HG02678 (cell line): ENCODE results near the gene EPB41.
"Not testable (repeated sequence)": the region's sequence is repeated elsewhere in the genome, so short reads cannot be mapped to it uniquely, and the experiment has no call there.

Experiments
- ATAC-seq: cut with Tn5 transposase; IDR thresholded peaks from one replicate; pipeline ENCODE4 v1.9.1; 2021; ENCODE audit warnings: mild to moderate bottlenecking, moderate library complexity; ENCODE audit not compliant: unreplicated experiment

EPB41 gene

DNA sequence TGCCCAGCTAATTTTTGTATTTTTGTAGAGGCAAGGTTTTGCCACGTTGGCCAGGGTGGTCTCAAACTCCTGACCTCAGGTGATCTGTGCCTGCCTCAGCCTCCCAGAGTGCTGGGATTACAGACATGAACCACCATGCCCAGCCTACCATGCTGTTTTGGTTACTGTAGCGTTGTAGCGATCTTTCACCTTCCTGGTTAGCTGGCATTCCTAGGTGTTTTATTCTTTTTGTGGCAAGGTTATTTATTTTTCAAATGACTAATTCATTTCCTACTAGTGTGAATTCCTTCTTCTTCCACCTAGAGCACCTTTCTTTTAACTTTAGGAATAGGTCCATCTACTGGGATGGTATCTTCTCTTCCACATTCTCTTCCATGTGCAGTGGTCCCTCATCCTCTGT lies 180.1 kb downstream of the EPB41 start:
- ATAC-seq = no peak

DNA sequence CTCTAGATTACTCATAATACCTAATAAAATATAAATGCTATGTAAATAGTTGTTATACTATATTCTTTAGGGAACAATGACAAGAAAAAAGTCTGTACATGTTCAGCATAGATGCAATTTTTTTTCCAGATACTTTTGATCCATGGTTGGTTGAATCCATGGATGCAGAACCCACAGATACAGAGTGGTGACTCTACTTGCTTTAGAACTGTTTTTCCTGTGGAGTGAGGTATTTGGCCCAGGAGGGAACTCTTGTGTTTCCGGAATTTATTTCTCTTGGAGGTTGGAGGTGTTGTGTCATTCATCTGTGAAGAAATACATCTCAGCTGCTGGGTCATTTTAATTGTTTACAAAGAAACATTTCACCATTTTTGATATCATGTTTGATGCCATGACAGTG lies 180.6 kb downstream of the EPB41 start:
- ATAC-seq = no peak

DNA sequence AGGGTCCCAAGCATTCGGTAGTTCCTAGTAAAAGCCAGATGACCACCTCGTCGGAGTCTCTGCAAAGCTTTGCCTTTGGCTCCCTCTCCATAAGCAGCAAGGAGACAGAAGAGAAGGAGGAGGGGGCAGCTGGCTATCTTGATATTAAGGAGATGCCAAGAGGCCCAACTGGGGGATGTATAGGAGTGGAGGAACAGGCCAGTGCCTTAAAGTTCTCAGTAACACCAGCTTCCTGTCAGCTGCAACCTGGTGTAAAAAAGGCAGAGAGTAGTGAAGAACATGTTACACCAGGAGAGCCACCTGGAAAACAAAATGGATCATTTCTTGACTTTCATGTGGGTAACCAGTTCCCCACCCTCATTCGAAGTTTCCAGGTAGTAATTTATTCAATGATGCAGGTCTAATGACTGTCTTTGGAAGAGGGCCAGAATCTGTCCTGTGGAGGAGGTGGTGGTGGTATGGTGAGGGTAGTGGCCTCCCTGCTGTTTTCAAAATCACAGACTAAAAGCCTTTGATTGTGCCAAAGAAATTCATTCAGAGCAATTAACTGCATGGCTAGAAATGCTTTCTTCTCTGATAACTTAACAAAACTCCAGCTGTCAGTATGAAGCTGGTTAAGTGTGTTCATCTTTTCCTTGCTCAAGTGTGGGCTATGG lies 182.0 kb downstream of the EPB41 start:
- no peak for ATAC-seq

DNA sequence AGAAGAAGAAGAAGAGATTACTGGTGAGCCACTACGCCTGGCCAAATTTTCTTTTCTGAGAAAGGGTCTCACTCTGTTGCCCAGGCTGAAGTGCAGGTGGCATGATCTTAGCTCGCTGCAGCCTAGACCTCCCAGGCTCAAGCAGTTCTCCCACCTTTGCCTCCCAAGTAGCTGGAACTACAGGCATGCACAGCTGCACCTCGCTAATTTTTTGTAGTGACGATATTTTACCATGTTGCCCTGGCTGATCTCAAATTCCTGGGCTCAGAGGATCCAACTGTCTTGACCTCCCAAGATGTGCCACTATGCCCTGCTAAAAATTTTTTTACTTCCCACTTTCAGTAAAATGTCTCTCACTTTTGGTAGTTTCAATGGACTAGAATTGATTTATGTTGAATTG lies 184.9 kb downstream of the EPB41 start:
- no peak for ATAC-seq

DNA sequence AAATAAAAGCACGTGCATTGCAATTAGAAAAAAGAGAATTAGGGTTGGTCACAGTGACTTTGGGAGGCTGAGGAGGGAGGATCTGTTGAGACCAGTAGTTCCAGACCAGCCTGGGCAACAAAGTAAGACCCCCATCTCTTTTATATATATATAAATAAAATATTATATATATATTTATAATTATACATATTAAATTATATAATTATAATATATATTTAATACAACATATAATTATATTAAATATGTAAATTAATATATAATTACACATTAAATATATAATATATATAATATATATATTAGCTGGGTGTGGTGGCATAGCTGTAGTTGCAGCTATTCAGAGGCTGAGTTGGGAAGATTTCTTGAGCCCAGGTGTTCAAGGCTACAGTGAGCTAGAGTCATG lies 186.1 kb downstream of the EPB41 start:
- ATAC-seq = no peak

DNA sequence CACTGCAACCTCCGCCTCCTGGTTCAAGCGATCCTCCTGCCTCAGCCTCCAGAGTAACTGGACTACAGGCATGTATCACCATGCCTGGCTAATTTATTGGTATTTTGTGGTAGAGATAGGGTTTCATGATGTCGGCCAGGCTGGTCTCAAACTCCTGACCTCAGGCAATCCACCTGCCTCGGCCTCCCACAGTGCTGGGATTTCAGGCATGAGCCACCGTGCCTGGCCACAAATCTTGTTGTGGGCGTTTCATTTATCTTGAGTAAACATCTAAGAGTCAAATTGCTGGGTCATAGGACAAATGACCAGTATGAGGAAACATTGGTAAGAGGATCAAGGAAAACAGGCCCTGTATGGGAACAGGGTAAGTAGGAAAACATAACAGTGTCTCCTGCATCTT lies 191.5 kb downstream of the EPB41 start:
- no peak for ATAC-seq

DNA sequence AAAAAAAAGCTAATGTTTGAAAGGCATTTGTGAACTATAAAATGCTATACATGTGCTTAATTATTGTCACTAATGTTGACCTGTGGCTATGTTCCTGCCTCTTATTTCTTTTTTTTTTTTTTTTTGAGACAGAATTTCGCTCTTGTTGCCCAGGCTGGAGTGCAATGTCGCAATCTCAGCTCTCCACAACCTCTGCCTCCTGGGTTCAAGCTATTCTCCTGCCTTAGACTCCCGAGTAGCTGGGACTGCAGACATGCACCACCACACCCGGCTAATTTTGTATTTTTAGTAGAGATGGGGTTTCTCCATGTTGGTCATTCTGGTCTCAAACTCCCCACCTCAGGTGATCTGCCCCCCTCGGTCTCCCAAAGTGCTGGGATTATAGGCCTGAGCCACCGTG lies 193.7 kb downstream of the EPB41 start:
- not testable (repeated sequence) for ATAC-seq

DNA sequence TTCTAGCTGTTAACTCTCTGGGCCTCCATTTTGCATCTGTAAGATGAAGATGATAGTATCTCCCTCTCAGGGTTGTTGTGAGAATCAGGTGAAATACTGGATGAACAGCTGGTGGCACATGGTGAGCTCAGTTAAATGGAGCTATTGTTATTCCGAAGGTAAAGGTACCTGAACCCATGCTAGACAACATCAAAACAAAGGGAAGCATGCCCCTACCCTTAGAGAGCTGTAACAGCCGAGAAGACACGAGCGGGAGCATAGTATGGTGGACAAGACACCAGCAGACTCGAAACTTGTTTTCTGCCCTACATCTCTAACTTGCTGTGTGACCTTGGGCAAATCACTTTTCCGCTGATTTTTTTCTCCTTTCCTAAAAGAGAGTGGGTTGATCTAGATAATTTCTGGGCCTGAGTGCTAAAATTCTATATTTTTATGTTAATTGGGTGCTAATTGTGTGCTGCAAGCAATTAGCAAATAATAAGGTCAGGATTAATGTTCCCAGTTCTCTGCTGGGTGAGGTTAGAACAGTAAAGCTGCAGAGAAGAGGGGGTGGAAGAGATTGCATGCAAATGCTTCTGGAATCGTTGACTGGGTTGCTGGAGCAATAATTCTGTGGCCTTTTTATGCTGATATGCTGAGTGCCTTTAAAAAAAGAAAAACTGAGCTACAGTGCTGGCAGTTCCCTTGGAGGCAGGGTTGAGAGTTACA lies 198.5 kb downstream of the EPB41 start:
- no peak for ATAC-seq

DNA sequence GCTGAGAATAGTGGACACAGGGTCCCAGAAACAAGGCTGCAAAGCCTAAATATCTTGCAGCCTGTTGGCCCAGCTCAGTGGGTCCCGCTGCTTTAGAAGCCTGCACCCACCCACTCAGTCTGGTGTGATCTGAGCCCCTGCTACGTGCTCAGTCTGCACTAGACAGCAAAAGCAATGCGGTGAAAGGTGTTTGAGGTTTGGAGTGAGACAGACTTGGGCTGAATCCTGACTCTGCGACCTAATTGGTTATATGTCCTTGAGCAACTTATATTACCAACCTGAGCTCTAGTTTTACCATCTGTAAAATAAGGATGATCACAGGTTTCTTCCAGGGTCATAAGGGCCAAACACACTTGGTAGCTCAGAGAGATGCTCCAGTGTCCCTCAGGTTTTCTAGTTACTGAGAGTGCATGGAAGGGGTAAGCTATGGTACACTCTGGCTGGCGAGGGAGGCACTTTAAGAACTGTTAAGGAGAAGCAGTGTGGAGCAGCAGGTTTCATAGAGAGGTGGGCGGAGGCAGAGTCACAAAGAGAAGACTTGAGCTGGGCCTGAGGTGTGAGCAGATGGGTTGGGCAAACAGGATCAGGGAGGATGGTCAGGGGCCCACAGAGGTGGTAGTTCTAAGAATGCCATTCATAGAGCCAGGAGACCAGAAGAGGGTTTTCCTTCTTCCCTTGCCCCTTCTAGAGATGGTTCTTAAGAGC lies 199.2 kb downstream of the EPB41 start:
- no peak for ATAC-seq

DNA sequence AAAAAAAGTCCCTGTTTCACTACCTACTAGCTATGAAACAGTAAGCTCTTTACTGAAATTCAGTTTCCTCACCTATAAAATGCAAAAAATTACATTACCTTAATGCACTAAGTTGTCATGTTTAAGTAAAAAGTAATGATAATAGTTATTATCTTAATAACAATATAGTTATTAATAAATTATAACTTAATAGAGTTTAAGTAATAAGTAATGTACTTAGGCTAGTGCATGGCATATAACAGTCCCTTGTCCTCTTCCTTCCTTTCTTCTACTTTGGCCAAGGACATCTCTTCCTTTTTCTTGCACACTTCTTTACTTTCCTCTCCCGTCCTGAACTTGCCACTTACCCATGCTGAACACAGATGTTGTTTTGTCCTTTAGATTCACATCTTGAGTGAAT lies 200.3 kb downstream of the EPB41 start:
- ATAC-seq = no peak

DNA sequence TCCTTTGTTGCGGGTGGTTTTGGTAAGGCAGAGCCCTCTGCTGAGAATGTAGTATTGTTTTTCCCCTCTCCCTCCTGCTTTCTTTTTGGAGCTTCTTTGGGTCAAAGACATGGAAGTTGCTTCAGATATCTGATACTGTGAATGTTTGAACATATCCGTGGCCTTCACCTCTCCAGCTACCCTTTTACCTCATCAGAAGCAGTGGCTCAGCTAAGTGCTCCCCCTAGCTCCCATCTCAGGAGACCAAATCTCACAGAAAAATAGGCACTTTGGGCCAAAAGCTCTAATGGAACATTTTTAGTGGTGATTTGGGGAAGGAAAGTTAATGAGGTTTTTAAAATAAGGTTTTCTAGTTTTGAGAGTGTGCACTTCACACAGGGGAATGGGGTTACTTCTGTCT lies 203.0 kb downstream of the EPB41 start:
- no peak for ATAC-seq

DNA sequence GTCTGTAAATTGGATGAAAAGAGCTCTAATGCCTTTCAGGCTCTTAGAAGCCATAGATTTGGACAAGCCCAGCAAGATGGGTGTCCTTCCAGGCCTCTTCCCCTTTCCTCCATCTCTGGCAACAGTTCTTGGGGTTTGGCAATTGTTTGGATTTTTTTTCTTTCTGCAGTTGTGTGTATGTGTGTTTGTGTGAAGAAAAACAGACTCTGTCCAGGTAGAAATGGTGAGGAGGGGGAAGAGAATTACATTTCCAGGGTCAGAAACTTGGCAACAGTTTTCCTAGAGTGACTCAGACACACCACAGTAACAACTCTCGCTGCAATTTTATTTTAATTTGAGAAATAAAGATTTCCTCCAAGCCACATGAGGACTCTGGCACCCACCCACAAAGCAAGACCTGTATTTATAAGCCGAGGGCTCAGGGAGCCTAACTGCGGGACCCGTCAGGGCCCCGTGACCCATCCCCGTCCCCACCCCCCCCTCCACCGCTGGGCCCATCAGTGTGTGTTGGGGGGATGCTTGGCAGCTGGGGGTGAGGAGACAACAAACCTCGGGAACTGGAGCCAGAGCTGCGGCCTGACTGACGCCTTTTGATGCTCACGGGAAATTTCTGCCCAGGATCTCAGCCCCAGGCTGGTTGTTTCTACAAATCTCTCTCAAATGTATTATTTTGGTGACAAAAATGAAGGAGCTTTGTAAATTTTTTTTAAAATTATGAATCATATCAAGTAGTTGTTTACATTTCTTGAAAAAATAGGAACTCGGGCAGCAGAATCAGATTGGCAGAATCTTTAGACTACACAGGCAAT lies 205.0 kb downstream of the EPB41 start:
- ATAC-seq = no peak

DNA sequence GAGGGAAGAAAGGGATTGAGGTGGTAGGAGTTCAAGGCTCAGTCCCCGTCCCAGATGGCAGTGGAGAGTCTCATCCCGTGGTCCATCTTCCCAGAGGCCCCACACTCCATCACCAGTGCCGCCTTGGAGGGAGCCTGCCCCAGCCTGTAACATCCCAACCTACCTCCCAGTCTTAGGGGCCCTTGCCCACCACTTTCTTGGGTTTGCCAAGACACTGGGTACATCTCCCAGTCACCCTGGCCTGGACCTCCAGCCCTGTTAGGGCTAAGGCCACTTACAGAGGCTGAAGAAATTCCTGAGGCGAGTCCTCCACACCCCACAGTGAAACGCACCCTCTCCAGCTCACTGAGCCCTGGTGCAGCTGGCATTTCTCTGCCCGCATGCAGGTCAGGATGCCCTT lies 206.0 kb downstream of the EPB41 start:
- no peak for ATAC-seq

DNA sequence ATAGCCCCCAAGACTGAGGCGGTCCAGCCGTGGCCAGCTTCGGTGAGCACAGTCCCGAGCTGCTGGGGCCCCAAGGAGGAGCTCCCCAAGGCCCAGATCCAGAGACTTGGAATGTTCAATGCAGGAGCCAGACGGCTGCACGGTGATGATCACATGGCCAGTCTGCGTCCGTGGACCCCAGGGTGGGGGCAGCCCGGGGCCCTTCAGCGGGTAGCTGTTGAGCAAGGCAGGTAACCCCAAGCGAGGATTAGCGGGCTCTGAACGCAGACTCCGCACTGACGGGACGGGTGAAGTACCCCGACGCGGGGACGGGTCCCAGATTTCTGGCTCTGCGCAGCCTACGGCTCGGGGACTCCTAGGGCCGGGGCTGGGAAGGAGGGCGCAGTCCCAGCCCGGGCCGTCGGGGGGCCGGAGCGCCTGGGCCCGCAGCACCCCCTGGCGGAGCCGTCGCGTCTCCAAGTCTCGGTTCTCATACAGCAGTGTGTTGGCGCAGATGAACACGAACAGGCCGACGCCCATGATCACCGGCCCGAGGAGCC lies 206.6 kb downstream of the EPB41 start:
- peak; percentile 47 for ATAC-seq

DNA sequence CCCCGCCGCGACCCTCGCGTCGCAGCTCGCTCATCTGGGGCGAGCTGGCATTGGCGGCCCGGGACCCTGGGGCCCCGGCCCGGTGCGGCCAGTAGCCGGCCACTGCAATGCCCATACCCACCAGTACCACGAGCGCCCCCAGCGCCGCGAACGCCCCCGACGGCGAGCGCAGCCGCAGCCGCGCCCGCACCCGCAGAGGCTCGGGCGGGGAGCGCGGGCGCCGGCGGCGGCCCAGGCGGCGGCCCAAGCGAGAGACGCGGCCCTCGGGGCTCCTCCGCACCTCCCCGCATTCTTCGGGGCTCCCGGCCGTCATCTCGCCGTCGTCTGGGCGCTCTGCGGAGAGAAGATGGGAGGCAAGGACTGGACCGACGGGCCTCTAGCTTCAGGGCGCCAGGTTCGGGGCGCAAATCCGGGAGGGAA lies 207.2 kb downstream of the EPB41 start:
- no peak for ATAC-seq

DNA sequence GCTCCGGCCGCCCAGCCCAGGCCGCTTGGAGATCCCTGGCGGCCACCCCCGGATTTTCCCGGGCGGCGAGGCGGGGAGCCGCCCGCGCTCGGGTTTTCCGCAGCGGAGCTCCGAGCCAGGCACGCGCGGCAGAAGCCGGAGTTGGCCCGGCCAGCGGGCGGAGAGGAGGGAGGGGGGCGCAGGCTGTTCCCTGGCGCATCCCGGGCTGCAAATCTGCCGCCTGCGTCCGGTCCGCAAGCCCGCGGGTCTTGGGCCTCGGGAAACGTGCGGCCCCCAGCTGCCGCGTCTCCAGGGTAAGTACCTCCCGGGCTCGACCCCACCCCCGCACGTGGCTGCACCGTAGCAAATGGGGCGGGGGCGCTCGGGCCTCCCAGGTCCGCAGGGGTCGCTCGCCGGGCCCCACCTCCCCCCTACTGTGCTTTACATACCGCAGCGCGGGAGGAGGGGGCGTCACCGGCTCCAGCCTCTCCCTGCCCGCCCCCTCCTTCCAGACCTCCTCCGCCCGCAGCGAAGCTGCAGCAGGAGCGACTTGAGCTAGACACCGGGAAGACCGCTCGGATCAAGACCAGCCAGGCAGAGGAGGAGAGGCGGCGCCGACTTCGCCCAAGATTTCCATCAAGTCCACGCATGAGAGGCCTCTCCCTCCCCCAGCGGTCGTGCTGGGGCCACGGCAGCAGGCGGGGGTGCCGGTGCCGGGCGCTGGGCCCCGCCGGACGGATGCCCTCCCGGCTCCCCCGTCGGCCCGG lies 207.7 kb downstream of the EPB41 start:
- ATAC-seq = no peak

DNA sequence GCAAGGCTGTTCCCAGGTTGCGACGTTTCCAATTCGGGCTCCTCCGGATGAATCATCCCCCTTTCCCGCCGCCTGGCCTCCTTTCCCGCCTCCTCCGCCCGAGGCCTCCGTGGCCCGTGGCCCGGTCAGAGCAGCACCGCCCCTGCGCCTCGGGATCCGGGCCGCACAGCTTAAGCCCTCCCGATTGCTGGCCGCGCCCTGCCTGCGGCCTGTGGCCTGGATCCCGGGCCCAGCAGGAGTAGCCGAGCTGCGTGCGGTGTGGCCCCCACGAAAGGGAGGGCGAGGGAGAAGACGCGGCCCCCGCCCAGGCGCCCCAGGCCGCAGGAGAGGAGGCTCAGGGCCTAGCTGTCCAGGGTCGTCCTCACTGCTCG lies 208.3 kb downstream of the EPB41 start:
- ATAC-seq = no peak

DNA sequence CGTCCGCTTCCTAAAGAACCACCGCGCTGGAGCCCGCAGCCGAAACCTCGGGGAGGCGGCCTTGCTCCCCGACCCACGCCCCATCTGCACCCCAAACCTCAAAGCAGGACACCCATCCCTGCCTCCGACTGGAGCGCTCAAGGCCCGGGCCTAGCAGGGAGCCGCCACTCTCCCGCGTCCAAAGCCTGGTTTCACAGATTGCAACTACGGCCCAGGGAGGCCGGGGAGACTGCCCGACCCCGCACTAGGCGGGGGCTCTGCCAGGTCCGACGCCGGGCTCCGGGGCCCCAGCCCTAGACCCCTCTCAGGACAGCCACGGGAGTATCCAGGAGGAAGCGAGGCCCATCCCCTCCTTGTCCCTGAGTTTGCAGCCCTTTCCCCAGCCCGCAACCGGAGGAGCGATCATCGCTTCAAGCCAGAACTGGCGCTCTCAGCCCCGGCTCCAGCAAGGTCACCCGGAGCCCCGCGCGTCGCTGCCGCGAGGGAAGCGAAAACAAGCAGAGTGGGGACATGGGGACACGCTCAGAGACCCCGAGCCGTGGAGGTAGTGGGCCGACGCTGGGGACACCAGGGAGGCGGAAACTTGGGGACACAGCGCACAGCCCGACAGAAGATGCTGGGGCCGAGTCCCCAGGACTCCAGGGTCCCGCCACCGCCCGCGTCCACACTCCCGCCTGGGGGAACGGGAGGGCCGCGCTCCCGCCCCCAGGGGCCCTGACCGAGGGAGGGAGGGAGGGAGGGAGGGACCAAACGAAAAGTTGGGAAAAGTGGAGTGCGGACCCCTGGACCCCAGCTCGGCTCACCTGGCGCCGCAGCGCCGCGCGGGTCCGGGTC lies 208.9 kb downstream of the EPB41 start:
- ATAC-seq = no peak

DNA sequence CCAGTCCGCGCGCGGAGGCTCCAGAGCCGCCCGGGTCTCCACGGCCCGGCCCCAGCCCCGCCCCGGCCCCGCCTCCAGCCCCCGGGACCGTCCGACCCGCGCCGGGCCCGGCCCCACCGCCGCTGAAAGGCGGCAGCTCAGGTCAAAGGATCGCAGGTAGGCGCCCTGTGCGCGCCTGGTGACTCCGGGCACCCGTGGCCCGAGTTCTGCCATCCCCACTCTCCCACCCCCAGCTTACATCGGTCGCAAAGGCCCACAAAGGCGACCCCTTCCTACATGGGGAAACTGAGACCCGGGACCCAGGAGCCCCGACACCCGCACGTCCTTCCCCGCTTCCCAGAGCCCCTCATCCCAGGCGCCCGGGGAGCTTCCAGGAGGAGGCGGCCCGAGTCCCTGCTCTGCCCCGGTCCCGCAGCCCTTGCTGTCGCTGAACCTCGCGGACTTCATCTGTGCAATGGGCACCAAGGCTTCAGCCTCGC lies 209.6 kb downstream of the EPB41 start, which contains the start of gene TMEM200B:
TSS of gene TMEM200B (minus strand) at position 17 of the 479 bp plus-strand sequence. CDS start 2,075 bp downstream, outside the sequence.
- no peak for ATAC-seq
